ENCODE results near the gene BAG1.

DNA sequence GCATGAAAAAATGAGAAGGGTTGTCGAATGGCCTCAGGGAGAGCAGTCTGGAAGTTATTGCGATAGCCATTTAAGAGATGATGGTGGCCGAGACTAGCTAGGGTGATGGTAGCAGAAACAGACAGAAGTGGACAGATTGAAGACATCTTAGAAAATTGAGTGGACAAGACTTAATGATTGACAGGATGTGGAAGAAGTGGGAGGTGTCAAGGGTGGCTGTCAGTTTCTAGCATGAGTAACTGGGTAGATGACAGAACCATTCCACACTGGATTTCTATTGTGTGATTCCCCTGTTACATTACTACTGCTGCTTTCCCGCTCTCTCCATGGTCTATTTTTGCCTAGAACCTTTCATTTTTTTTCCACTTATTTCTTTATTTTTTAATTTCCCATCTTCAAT is 13.0 kb upstream of the BAG1 start:
- TF ChIP-seq, protein P1, sequence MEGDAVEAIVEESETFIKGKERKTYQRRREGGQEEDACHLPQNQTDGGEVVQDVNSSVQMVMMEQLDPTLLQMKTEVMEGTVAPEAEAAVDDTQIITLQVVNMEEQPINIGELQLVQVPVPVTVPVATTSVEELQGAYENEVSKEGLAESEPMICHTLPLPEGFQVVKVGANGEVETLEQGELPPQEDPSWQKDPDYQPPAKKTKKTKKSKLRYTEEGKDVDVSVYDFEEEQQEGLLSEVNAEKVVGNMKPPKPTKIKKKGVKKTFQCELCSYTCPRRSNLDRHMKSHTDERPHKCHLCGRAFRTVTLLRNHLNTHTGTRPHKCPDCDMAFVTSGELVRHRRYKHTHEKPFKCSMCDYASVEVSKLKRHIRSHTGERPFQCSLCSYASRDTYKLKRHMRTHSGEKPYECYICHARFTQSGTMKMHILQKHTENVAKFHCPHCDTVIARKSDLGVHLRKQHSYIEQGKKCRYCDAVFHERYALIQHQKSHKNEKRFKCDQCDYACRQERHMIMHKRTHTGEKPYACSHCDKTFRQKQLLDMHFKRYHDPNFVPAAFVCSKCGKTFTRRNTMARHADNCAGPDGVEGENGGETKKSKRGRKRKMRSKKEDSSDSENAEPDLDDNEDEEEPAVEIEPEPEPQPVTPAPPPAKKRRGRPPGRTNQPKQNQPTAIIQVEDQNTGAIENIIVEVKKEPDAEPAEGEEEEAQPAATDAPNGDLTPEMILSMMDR (IDR thresholded peaks at IDR 0.05; ENCODE audit: low read depth, low read length, missing input control): no peak
- TF ChIP-seq, protein P2, sequence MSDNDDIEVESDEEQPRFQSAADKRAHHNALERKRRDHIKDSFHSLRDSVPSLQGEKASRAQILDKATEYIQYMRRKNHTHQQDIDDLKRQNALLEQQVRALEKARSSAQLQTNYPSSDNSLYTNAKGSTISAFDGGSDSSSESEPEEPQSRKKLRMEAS (IDR thresholded peaks at IDR 0.05): no peak
- TF ChIP-seq TAF1 (conservative IDR thresholded peaks at IDR 0.05): no peak
- TF ChIP-seq GABPA (IDR thresholded peaks at IDR 0.05 in 1 of 2, conservative IDR thresholded peaks at IDR 0.05 in 1 of 2): no peak
- TF ChIP-seq JUND (IDR thresholded peaks at IDR 0.05): no peak
- TF ChIP-seq RAD21 (IDR thresholded peaks at IDR 0.05): no peak
- no peak for TF ChIP-seq SP1 (IDR thresholded peaks at IDR 0.05)

Measured in liver (tissue), 3 donors.